ENCODE measurements around the gene ATP5F1D. TPM values are rescaled to one million over a fixed set of nuclear protein-coding genes. Genes with fewer than 3 reads are reported as not detected.
A peak's percentile ranks its signal among the peaks of the same experiment; 100 is the strongest.

ATP5F1D gene
- total and polyA plus RNA-seq, 2 of the 13 experiments (the other 11 are each of a cell fraction or from before 2014, with no cell fraction given) = 39.4 to 78.7 TPM

DNA sequence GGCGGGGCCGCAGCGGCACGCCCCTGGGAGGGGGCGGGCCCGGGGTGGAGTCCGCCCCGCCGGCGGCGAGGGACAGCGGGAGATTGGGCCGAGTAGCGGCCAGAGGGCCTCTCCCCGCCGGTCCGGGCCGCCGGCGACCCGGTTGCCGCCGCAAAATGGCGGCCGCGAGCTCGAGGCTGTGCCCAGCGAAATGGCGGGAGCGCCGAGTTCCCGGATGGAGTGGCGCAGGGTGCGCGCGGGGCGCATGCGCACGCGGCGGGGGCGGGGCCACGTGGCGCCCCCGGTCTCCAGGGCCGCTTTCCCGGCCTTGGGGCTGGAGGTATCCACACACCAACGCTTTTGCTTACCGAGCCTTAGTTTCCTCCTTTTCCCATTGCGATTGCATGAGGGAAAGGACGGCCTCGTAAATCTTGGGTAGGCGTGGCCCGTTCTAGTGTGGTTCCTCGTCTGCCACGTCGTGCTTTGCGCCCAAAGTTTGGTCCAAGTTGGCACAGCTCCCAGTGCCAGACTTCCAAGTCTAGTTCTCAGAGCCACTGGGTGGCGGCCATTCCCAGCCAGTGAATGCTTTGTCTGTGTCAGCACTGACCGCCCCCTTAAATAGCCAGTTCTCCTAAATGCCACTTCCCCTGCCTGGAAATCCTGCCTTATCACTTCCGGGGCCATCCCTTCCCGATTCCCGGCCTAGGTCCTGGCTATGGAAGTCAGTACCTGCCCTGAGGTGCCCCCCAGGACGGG lies 28.1 kb downstream of the ATP5F1D start (continued):
- TF ChIP-seq, protein P1, sequence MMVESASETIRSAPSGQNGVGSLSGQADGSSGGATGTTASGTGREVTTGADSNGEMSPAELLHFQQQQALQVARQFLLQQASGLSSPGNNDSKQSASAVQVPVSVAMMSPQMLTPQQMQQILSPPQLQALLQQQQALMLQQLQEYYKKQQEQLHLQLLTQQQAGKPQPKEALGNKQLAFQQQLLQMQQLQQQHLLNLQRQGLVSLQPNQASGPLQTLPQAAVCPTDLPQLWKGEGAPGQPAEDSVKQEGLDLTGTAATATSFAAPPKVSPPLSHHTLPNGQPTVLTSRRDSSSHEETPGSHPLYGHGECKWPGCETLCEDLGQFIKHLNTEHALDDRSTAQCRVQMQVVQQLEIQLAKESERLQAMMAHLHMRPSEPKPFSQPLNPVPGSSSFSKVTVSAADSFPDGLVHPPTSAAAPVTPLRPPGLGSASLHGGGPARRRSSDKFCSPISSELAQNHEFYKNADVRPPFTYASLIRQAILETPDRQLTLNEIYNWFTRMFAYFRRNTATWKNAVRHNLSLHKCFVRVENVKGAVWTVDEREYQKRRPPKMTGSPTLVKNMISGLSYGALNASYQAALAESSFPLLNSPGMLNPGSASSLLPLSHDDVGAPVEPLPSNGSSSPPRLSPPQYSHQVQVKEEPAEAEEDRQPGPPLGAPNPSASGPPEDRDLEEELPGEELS (CRISPR knock-in tag; IDR thresholded peaks at IDR 0.05) = no peak
- TF ChIP-seq HHEX (CRISPR knock-in tag; IDR thresholded peaks at IDR 0.05) = no peak
- TF ChIP-seq MYNN (CRISPR knock-in tag; IDR thresholded peaks at IDR 0.05; ENCODE audit: low read depth) = no peak
- TF ChIP-seq ZMYM3 (CRISPR knock-in tag; IDR thresholded peaks at IDR 0.05) = no peak
- TF ChIP-seq MAFF (IDR thresholded peaks at IDR 0.05; ENCODE audit: low read depth, low read length) = no peak
- TF ChIP-seq FOXA3 (CRISPR knock-in tag; IDR thresholded peaks at IDR 0.05) = no peak; the same call in 1 of the 2 replicates
- TF ChIP-seq ZNF343 (CRISPR knock-in tag; IDR thresholded peaks at IDR 0.05) = no peak
- TF ChIP-seq ZNF616 (CRISPR knock-in tag; IDR thresholded peaks at IDR 0.05; ENCODE audit: low read depth) = peak; percentile 45; the same call in 1 of the 2 replicates
- TF ChIP-seq XBP1 (CRISPR knock-in tag; IDR thresholded peaks at IDR 0.05) = no peak
- TF ChIP-seq ZNF430 (CRISPR knock-in tag; IDR thresholded peaks at IDR 0.05) = 0 out of 2 replicates have a peak, but pooled peaks have one; percentile 1
- TF ChIP-seq AHR (CRISPR knock-in tag; IDR thresholded peaks at IDR 0.05) = 0 out of 2 replicates have a peak, but pooled peaks have one; percentile 34
- TF ChIP-seq SOX5 (CRISPR knock-in tag; IDR thresholded peaks at IDR 0.05; ENCODE audit: borderline replicate concordance) = no peak; the same call in 1 of the 2 replicates
- TF ChIP-seq ZNF253 (CRISPR knock-in tag; IDR thresholded peaks at IDR 0.05; ENCODE audit: borderline replicate concordance) = no peak
- peak in 1 of 2 experiments; percentile 89; a peak in 2 of 4 replicates for TF ChIP-seq POLR2A (IDR thresholded peaks at IDR 0.05; ENCODE audit: insufficient read depth in 1 of 2, low read depth in 2 of 2, low read length in 2 of 2)
- TF ChIP-seq ZNF619 (CRISPR knock-in tag; IDR thresholded peaks at IDR 0.05) = 0 out of 2 replicates have a peak, but pooled peaks have one; percentile 35
- TF ChIP-seq, protein P2, sequence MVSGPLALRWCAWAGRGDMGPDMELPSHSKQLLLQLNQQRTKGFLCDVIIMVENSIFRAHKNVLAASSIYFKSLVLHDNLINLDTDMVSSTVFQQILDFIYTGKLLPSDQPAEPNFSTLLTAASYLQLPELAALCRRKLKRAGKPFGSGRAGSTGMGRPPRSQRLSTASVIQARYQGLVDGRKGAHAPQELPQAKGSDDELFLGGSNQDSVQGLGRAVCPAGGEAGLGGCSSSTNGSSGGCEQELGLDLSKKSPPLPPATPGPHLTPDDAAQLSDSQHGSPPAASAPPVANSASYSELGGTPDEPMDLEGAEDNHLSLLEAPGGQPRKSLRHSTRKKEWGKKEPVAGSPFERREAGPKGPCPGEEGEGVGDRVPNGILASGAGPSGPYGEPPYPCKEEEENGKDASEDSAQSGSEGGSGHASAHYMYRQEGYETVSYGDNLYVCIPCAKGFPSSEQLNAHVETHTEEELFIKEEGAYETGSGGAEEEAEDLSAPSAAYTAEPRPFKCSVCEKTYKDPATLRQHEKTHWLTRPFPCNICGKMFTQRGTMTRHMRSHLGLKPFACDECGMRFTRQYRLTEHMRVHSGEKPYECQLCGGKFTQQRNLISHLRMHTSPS (CRISPR knock-in tag; IDR thresholded peaks at IDR 0.05; ENCODE audit: low read depth) = no peak
- no peak for TF ChIP-seq FOSL1 (CRISPR knock-in tag; IDR thresholded peaks at IDR 0.05; ENCODE audit: borderline replicate concordance)
- TF ChIP-seq, protein P3, sequence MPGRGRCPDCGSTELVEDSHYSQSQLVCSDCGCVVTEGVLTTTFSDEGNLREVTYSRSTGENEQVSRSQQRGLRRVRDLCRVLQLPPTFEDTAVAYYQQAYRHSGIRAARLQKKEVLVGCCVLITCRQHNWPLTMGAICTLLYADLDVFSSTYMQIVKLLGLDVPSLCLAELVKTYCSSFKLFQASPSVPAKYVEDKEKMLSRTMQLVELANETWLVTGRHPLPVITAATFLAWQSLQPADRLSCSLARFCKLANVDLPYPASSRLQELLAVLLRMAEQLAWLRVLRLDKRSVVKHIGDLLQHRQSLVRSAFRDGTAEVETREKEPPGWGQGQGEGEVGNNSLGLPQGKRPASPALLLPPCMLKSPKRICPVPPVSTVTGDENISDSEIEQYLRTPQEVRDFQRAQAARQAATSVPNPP (CRISPR knock-in tag; IDR thresholded peaks at IDR 0.05) = no peak
- no peak; the same call in 1 of the 2 replicates for TF ChIP-seq ZNF564 (CRISPR knock-in tag; IDR thresholded peaks at IDR 0.05)
- TF ChIP-seq, protein P4, sequence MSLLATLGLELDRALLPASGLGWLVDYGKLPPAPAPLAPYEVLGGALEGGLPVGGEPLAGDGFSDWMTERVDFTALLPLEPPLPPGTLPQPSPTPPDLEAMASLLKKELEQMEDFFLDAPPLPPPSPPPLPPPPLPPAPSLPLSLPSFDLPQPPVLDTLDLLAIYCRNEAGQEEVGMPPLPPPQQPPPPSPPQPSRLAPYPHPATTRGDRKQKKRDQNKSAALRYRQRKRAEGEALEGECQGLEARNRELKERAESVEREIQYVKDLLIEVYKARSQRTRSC (CRISPR knock-in tag; IDR thresholded peaks at IDR 0.05; ENCODE audit: low read depth) = no peak
- TF ChIP-seq EED (CRISPR knock-in tag; IDR thresholded peaks at IDR 0.05) = peak; percentile 28; the same call in 1 of the 2 replicates
- no peak for TF ChIP-seq NKX3-1 (CRISPR knock-in tag; IDR thresholded peaks at IDR 0.05)
- TF ChIP-seq NR2F1 (CRISPR knock-in tag; IDR thresholded peaks at IDR 0.05) = no peak; a peak in 1 of 4 replicates
- TF ChIP-seq SOX13 (IDR thresholded peaks at IDR 0.05) = no peak
- TF ChIP-seq SOX13 (CRISPR knock-in tag; conservative IDR thresholded peaks at IDR 0.05 in 1 of 2, IDR thresholded peaks at IDR 0.05 in 1 of 2) = peak in 1 of 2 experiments; percentile 37; a peak in 1 of 4 replicates
- TF ChIP-seq CENPT (CRISPR knock-in tag; IDR thresholded peaks at IDR 0.05; ENCODE audit: low read depth) = no peak

Measured in HepG2 (cell line).